HFFc6 (cell line): Measurements from ENCODE around the gene ENAH. TPM values are rescaled to one million over a fixed set of nuclear protein-coding genes. Genes with fewer than 3 reads are reported as not detected.
A peak's percentile ranks its signal among the peaks of the same experiment; 100 is the strongest.
"Not testable (repeated sequence)": the region's sequence is repeated elsewhere in the genome, so short reads cannot be mapped to it uniquely, and the experiment has no call there.

ENCODE experiments used
- DNase-seq: peaks from one replicate; pipeline ENCODE4 v3.0.0-alpha.2; 2018
- H3K27ac Mint-ChIP-seq: 2 replicates; pipeline ENCODE4 v1.8.0; 2020; ENCODE audit warnings: mild to moderate bottlenecking, mixed read lengths
- H3K27me3 Mint-ChIP-seq: 2 replicates; pipeline ENCODE4 v1.8.0; 2021; ENCODE audit warnings: mild to moderate bottlenecking, moderate library complexity, mixed read lengths; ENCODE audit not compliant: insufficient read depth
- H3K36me3 Mint-ChIP-seq: 2 replicates; pipeline ENCODE4 v1.8.0; 2021; ENCODE audit warnings: low read depth, mixed read lengths
- H3K4me1 Mint-ChIP-seq: 2 replicates; pipeline ENCODE4 v1.8.0; 2020; ENCODE audit warnings: low read depth, mixed read lengths
- H3K4me3 Mint-ChIP-seq: 2 replicates; pipeline ENCODE4 v1.8.0; 2020; ENCODE audit warnings: mild to moderate bottlenecking, moderate library complexity, mixed read lengths
- H3K9me3 Mint-ChIP-seq: 2 replicates; pipeline ENCODE4 v1.8.0; 2020; ENCODE audit warnings: mild to moderate bottlenecking, mixed read lengths
- CTCF ChIP-seq: fragments of 200-600 bp; sonication (generic); IDR thresholded peaks from 2 replicates; pipeline ENCODE4 v1.5.0; 2021; ENCODE audit warnings: antibody characterized with exemption, mild to moderate bottlenecking
- total RNA-seq, 6 experiments: library from RNA; stranded (reverse); fragmentation: NEBNext Ultra II Directional; extraction: Animal tissue kit (Norgen Biotek cat#: 25700); gene quantifications; 2 replicates in 1 of 6; 3 replicates in 5 of 6; pipeline ENCODE4 v1.2.3, GENCODE V29; 2021

ENAH gene
- total RNA-seq, 6 experiments from 2014 or later = 133 to 171 (median 139) TPM

- Mint-ChIP-seq H3K4me3 (no peak overlapping the region), H3K36me3 (no peaks in the 10 kb centered on the region), H3K27me3 (no peaks in the 10 kb centered on the region), H3K9me3 (no peaks in the 10 kb centered on the region), H3K27ac (no peak overlapping the region), H3K4me1 (peaks cover 47% of the 10 kb centered on the region)
- DNase-seq = no peak
- no peak for TF ChIP-seq CTCF
Observed at GRCh38 chr1:225631021-225631663, 21.8 kb downstream of the ENAH start.

GRCh38 chr1:225629483-225629882 is 23.4 kb downstream of the ENAH start:
- Mint-ChIP-seq H3K9me3 (no peaks in the 10 kb centered on the region), H3K4me1 (peaks cover 36% of the 10 kb centered on the region), H3K27ac (no peak overlapping the region), H3K36me3 (no peaks in the 10 kb centered on the region), H3K27me3 (no peaks in the 10 kb centered on the region), H3K4me3 (no peak overlapping the region)
- DNase-seq = no peak
- TF ChIP-seq CTCF = no peak

GRCh38 chr1:225628794-225629193 is 24.1 kb downstream of the ENAH start:
- not testable (repeated sequence) for DNase-seq, H3K4me3 Mint-ChIP-seq, H3K27ac Mint-ChIP-seq, H3K9me3 Mint-ChIP-seq, H3K27me3 Mint-ChIP-seq, H3K36me3 Mint-ChIP-seq
- peaks cover 39% of the 10 kb centered on the region for H3K4me1 Mint-ChIP-seq

- DNase-seq = no peak
- Mint-ChIP-seq H3K9me3 (no peaks in the 10 kb centered on the region), H3K27ac (no peak overlapping the region), H3K4me3 (no peak overlapping the region), H3K27me3 (no peaks in the 10 kb centered on the region; the same call in 1 of the 2 replicates), H3K4me1 (peaks cover 40% of the 10 kb centered on the region), H3K36me3 (peaks cover 3% of the 10 kb centered on the region; the same call in 1 of the 2 replicates)
- no peak for TF ChIP-seq CTCF
Observed at GRCh38 chr1:225627304-225627947, 25.5 kb downstream of the ENAH start.

GRCh38 chr1:225626698-225627097 is 26.2 kb downstream of the ENAH start:
- Mint-ChIP-seq H3K36me3 (peaks cover 8% of the 10 kb centered on the region), H3K27ac (no peak overlapping the region), H3K9me3 (no peaks in the 10 kb centered on the region), H3K4me1 (peaks cover 39% of the 10 kb centered on the region), H3K27me3 (no peaks in the 10 kb centered on the region; the same call in 1 of the 2 replicates), H3K4me3 (no peak overlapping the region)
- no peak for DNase-seq
- no peak for TF ChIP-seq CTCF

GRCh38 chr1:225617956-225618355 is 35.0 kb downstream of the ENAH start:
- H3K4me1 Mint-ChIP-seq = peaks cover 36% of the 10 kb centered on the region
- peak overlapping the region; percentile 58 for H3K27ac Mint-ChIP-seq
- H3K27me3 Mint-ChIP-seq = no peaks in the 10 kb centered on the region
- H3K36me3 Mint-ChIP-seq = peaks cover 12% of the 10 kb centered on the region
- no peak for DNase-seq
- TF ChIP-seq CTCF = no peak
- H3K4me3 Mint-ChIP-seq = no peak overlapping the region
- no peaks in the 10 kb centered on the region for H3K9me3 Mint-ChIP-seq
